ENCODE results near the gene PPP1R15A.

GRCh38 chr19:48861313-48861712 lies 10.9 kb upstream of the PPP1R15A start:
- no peak for TF ChIP-seq POLR2A (IDR thresholded peaks at IDR 0.05)
- TF ChIP-seq CTCF (IDR thresholded peaks at IDR 0.05 in 4 of 5, conservative IDR thresholded peaks at IDR 0.05 in 1 of 5) = no peak

Data from gastrocnemius medialis (tissue), 4 donors.